WTC11 (cell line): ENCODE data around the gene TRNP1.

Source experiments
- ATF3 ChIP-seq: sonication (generic); formaldehyde crosslinking; conservative IDR thresholded peaks from 2 replicates; pipeline ENCODE4 v1.8.1; 2022; ENCODE audit warnings: mild to moderate bottlenecking, missing genetic modification reagents
- CTCF ChIP-seq: fragments of 200-600 bp; IDR thresholded peaks from 2 replicates; pipeline ENCODE4 v1.8.0; 2022; ENCODE audit warnings: antibody characterized with exemption
- GABPB1 ChIP-seq: sonication (generic); formaldehyde crosslinking; IDR thresholded peaks from 2 replicates; pipeline ENCODE4 v1.8.1; 2023; ENCODE audit warnings: mild to moderate bottlenecking, missing genetic modification reagents
- TF ChIP-seq, protein P1 (sequence below): sonication (generic); formaldehyde crosslinking; IDR thresholded peaks from 2 replicates; pipeline ENCODE4 v1.8.0; 2023; ENCODE audit warnings: missing genetic modification reagents

- TF ChIP-seq CTCF (no peak), GABPB1 (CRISPR knock-in tag) (no peak), ATF3 (no peak)
- TF ChIP-seq, protein P1, sequence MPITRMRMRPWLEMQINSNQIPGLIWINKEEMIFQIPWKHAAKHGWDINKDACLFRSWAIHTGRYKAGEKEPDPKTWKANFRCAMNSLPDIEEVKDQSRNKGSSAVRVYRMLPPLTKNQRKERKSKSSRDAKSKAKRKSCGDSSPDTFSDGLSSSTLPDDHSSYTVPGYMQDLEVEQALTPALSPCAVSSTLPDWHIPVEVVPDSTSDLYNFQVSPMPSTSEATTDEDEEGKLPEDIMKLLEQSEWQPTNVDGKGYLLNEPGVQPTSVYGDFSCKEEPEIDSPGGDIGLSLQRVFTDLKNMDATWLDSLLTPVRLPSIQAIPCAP (CRISPR knock-in tag), result no peak
Measured at GRCh38 chr1:27011058-27011764, 17.7 kb downstream of the TRNP1 start.
